Lower lobe of right lung (tissue), 2 donors: ENCODE measurements around the gene YTHDC2. TPM values are rescaled to one million over a fixed set of nuclear protein-coding genes. Genes with fewer than 3 reads are reported as not detected.

Source experiments
- ATAC-seq, 2 donors: fragments of 200-7000 bp; cut with Tn5 transposase; one replicate each; pipeline ENCODE4 v1.9.1; 2020 to 2022; ENCODE audit warnings: mild to moderate bottlenecking in 2 of 2, moderate library complexity in 2 of 2
- DNase-seq: peaks from one replicate; pipeline ENCODE4 v3.0.0-alpha.2; 2020
- H3K27ac ChIP-seq: fragments of 200-600 bp; one replicate; pipeline ENCODE4 v1.8.0; 2022
- H3K27me3 ChIP-seq: fragments of 200-600 bp; one replicate; pipeline ENCODE4 v1.8.0; 2022; ENCODE audit warnings: low read depth
- H3K36me3 ChIP-seq: fragments of 200-600 bp; one replicate; pipeline ENCODE4 v1.8.0; 2022; ENCODE audit warnings: mild to moderate bottlenecking
- H3K4me1 ChIP-seq: fragments of 200-600 bp; one replicate; pipeline ENCODE4 v1.8.0; 2022
- H3K4me3 ChIP-seq: fragments of 200-600 bp; one replicate; pipeline ENCODE4 v1.8.0; 2022; ENCODE audit warnings: mild to moderate bottlenecking
- H3K9me3 ChIP-seq: fragments of 200-600 bp; one replicate; pipeline ENCODE4 v1.8.0; 2022
- CTCF ChIP-seq: fragments of 200-600 bp; IDR thresholded peaks from one replicate; pipeline ENCODE4 v1.8.0; 2022; ENCODE audit warnings: antibody characterized with exemption, mild to moderate bottlenecking
- intact Hi-C: fragments of 100-400 bp; cut with DNase I; formaldehyde crosslinking; loops from one replicate; pipeline ENCODE4 v1.11.0; 2022
- total RNA-seq: library from RNA; stranded (reverse); fragmentation: NEBNext Ultra II Directional; extraction: Animal tissue kit (Norgen Biotek cat#: 25700); gene quantifications from one replicate; pipeline ENCODE4 v1.2.1, GENCODE V29; 2021
- donor health status: DM: no; HTN: yes; CAD: no; lungs with severe emphysema.

The YTHDC2 gene
- total RNA-seq, 1 donor from 2014 or later = 21.1 TPM

GRCh38 chr5:113634957-113635356 lies 121.5 kb downstream of the YTHDC2 start:
- DNase-seq = no peak
- Histone ChIP-seq H3K27ac (no peak overlapping the region), H3K27me3 (no peaks in the 10 kb centered on the region), H3K36me3 (no peaks in the 10 kb centered on the region), H3K9me3 (no peaks in the 10 kb centered on the region), H3K4me1 (no peaks in the 10 kb centered on the region), H3K4me3 (no peak overlapping the region)
- no peak for ATAC-seq
- no peak for TF ChIP-seq CTCF
- intact Hi-C loops = no loop called here

GRCh38 chr5:113641715-113642114 lies 128.2 kb downstream of the YTHDC2 start:
- Histone ChIP-seq H3K9me3 (no peaks in the 10 kb centered on the region), H3K27me3 (no peaks in the 10 kb centered on the region), H3K27ac (no peak overlapping the region), H3K36me3 (no peaks in the 10 kb centered on the region), H3K4me3 (no peak overlapping the region), H3K4me1 (no peaks in the 10 kb centered on the region)
- TF ChIP-seq CTCF = no peak
- no peak for ATAC-seq
- intact Hi-C loops = no loop called here
- no peak for DNase-seq

Other genes with a start within 250 kb of the YTHDC2 start
- gene TSSK1B, start 78.7 kb upstream of the YTHDC2 start, total RNA-seq = not detected
- 20.6 TPM for gene MCC, start 25.2 kb upstream of the YTHDC2 start, total RNA-seq